ENCODE results near the gene ZNF705A.
"Not testable (repeated sequence)": the region's sequence is repeated elsewhere in the genome, so short reads cannot be mapped to it uniquely, and the experiment has no call there.

ZNF705A gene

DNA sequence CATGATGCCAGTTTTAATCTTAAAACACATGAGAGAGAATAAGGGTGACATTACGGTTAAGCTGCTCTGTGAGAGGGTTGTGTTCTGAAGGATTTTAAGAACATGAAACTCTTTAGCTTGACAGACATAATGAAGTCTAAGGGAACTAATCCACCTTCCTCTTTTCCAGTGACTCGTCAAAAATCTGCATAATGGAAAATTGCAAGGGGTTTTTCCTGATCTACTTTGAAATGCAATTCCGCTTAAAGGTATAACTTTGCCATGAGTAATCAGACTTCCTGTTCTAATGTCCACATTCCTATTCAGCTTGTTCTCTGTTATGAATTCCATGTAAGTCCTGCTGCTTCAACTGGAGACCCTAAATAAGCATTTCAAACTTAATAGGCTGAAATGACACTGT, at the start of gene ZNF705A:
TSS of gene ZNF705A (plus strand) at position 171 of the 400 bp plus-strand sequence. CDS start 15,611 bp downstream, outside the sequence.
- DNase-seq (ENCODE audit: low spot score), result no peak
- in situ Hi-C loops (cut with MboI; ENCODE audit: low sequenced_read_pairs, unreplicated experiment), result no loop called here
- TF ChIP-seq, protein P1, sequence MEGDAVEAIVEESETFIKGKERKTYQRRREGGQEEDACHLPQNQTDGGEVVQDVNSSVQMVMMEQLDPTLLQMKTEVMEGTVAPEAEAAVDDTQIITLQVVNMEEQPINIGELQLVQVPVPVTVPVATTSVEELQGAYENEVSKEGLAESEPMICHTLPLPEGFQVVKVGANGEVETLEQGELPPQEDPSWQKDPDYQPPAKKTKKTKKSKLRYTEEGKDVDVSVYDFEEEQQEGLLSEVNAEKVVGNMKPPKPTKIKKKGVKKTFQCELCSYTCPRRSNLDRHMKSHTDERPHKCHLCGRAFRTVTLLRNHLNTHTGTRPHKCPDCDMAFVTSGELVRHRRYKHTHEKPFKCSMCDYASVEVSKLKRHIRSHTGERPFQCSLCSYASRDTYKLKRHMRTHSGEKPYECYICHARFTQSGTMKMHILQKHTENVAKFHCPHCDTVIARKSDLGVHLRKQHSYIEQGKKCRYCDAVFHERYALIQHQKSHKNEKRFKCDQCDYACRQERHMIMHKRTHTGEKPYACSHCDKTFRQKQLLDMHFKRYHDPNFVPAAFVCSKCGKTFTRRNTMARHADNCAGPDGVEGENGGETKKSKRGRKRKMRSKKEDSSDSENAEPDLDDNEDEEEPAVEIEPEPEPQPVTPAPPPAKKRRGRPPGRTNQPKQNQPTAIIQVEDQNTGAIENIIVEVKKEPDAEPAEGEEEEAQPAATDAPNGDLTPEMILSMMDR (IDR thresholded peaks at IDR 0.05; ENCODE audit: borderline replicate concordance, control extremely low read depth, extremely low read depth, insufficient read depth, missing control alignments), result no peak

DNA sequence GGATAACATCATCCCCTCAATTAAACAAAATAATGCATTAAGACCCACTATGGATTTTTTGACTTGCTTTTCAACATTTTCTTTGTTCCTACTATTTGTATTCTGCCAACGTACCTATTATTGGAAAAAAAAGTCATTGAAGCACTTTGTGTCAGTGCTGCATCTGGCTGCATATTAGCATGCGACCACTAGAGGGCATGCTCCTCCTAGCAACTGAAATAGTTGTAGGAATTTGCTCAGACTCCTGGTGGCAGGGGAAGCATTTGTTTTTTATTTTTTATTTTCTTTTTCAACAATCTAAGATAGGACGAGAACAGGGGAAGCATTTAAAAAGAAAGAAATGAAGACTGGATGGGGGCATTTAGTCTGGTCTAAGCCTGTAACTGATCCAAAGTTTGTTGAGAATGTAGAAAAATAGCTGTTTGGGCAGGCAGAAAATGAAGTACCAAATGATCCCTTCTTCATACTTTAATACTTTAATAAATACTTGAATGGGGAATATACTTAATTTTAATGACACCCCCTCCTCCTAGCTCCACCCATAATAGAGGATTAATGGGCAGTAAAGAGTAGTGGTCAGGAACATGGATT, 47.9 kb upstream of the ZNF705A start:
- TF ChIP-seq, protein P1 (IDR thresholded peaks at IDR 0.05; ENCODE audit: borderline replicate concordance, control extremely low read depth, extremely low read depth, insufficient read depth, missing control alignments), result peak; percentile 87
- in situ Hi-C loops (cut with MboI; ENCODE audit: low sequenced_read_pairs, unreplicated experiment), result no loop called here
- DNase-seq (ENCODE audit: low spot score), result peak; percentile 69

DNA sequence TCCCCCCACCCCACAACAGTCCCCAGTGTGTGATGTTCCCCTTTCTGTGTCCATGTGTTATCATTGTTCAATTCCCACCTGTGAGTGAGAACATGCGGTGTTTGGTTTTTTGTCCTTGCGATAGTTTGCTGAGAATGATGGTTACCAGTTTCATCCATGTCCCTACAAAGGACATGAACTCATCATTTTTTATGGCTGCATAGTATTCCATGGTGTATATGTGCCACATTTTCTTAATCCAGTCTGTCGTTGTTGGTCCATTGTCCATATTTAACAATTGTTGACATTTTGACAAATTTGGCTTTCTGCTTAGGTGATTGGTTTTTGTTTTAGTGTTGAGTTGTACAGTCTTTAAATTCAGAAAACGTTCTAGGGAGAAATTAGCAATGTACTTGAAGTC, 43.7 kb upstream of the ZNF705A start:
- in situ Hi-C loops (cut with MboI; ENCODE audit: low sequenced_read_pairs, unreplicated experiment), result loop anchor here (10.0 kb wide), 1 partner anchor 122 kb away; no protein-coding TSS in a partner anchor
- not testable (repeated sequence) for DNase-seq (ENCODE audit: low spot score)

DNA sequence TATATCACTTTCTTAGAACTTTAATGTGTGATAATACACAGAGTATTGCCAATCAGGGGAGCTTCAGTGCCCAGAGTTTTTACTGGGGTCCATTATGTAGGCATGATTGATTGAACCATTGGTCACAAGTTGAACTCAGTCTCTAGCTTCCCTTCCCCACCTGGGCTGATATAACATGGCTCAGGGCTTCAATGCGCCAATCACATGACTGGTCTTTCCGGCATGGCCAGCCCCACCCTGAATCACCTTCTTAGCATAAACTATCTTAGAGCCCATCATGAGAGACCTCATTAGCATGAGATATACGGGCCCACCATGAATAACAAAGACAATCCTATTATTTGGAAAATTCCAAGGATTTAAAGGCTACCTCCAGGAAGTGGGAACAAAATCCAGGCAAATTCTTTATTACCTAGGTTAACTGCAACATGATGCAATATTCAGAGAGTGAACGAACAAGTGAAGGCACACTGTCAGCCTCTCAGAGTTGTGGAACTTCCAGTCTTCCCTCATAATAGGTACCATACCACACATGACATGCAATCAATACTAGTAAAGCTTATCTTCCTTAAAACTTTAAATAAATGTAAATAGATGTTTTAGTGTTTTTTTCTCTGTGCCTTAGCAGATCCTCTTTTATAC, 36.6 kb upstream of the ZNF705A start:
- in situ Hi-C loops (cut with MboI; ENCODE audit: low sequenced_read_pairs, unreplicated experiment), result no loop called here

DNA sequence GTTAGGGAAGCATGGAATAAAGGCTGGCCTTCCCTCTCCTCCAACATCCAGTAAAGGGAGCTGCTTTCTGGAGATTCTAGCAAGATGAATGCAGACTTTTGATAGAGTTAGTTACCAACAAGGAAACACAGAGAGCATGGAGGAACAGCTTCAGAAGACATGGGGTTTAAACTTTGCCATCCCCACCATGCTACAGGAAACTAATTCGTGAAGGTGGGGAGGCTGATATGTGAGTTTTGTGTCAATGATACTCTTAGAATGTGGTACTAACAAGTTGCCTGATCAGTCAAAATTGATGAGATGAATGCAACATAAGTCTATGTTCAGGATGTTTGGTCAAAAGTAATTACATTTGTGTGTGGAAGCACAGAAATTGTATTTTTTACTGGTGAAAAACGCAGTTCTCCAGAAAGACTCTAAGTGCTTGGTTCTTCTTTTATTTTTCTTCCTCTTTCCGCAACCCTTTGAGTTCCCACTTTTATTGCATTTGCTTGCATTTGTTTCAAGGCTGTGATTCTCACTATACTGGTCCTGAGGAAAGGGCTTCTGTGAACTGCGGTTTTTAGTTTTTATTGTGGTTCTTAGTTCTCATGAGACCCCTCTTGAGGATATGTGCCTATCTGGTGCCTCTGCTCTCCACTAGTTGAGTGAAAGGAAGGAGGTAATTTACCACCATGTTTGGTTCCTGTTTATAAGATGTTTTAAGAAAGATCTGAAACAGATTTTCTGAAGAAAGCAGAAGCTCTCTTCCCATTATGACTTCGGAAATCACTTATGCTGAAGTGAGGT, 33.5 kb upstream of the ZNF705A start, which contains the start of gene CLEC4A:
TSS of gene CLEC4A (plus strand) at position 494 of the 789 bp plus-strand sequence. CDS start at position 756, 262 bp downstream.
- TF ChIP-seq, protein P1 (IDR thresholded peaks at IDR 0.05; ENCODE audit: borderline replicate concordance, control extremely low read depth, extremely low read depth, insufficient read depth, missing control alignments), result no peak

More for the DNA sequence above, 36.6 kb upstream of the ZNF705A start:
- DNase-seq (ENCODE audit: low spot score), result no peak
- TF ChIP-seq, protein P1 (IDR thresholded peaks at IDR 0.05; ENCODE audit: borderline replicate concordance, control extremely low read depth, extremely low read depth, insufficient read depth, missing control alignments), result no peak

DNA sequence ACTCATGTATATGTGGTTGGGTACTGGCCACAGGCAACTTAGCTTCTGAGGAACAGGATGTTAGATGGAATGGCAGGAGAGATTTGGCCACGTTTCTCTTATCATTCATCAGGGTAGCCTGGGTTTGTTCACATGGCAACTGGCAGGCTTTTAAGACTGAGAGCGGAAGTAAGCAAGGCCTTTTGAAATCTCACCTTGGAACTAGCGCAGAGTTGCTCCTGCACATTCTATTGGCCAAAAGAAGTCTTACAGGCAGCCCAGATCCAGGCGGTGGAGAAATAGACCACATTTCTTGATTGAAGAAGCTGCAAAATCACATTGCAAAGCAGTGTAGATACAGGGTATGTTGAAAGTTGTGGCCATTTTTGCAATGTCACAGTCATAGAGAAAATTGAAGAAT, 29.7 kb upstream of the ZNF705A start:
- TF ChIP-seq, protein P1 (IDR thresholded peaks at IDR 0.05; ENCODE audit: borderline replicate concordance, control extremely low read depth, extremely low read depth, insufficient read depth, missing control alignments), result no peak
- no peak for DNase-seq (ENCODE audit: low spot score)
- in situ Hi-C loops (cut with MboI; ENCODE audit: low sequenced_read_pairs, unreplicated experiment), result no loop called here

More for the DNA sequence above, 33.5 kb upstream of the ZNF705A start, which contains the start of gene CLEC4A:
- in situ Hi-C loops (cut with MboI; ENCODE audit: low sequenced_read_pairs, unreplicated experiment), result no loop called here
- peak; percentile 30 for DNase-seq (ENCODE audit: low spot score)

DNA sequence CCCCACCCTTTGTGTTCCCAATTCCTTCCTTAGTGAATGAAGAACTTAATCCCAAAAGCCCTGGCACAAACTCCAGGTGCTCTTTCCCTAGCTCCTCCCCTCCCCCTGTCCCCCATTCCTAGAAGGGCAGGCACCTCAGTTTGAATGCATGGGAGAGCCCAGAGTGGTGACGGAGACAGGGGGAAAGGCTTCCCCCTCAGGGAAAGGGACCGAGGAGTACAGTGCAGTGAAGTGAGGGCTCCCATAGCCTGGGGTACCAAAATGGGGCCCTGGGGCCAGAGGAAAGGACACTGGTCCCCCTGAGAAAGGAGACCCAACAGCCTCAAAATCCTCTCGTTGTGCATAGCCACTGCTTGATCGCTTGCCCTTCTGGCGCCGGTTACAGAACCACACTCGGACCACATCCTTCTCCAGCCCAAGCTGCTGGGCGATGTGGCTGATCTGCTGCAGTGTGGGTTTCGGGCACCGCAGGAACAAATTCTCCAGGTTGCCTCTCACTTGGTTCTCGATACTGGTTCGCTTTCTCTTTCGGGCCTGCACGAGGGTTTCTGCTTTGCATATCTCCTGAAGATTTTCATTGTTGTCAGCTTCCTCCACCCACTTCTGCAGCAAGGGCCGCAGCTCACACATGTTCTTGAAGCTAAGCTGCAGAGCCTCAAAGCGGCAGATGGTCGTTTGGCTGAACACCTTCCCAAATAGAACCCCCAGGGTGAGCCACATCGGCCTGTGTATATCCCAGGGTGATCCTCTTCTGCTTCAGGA, 23.0 kb upstream of the ZNF705A start:
- in situ Hi-C loops (cut with MboI; ENCODE audit: low sequenced_read_pairs, unreplicated experiment); DNase-seq (ENCODE audit: low spot score): not testable (repeated sequence)

DNA sequence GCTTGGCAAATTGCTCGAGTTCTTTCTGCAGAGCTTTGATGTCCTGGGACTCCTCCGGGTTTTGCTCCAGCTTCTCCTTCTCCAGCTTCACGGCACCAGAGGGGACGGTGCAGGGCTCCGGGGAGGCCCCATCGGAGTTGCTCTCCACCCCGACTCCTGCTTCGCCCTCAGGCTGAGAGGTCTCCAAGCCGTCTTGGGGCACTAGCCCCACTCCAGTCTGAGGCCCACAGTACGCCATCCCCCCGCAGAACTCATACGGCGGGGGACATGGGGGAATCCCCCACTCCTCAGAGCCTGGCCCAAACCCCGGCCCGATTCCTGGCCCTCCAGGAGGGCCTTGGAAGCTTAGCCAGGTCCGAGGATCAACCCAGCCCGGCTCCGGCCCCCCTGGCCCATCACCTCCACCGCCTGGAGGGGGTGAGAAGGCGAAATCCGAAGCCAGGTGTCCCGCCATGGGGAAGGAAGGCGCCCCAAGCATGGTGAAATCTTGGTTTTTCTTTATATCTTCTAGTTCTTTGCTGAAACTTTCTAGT, 22.4 kb upstream of the ZNF705A start:
- DNase-seq (ENCODE audit: low spot score); in situ Hi-C loops (cut with MboI; ENCODE audit: low sequenced_read_pairs, unreplicated experiment): not testable (repeated sequence)

DNA sequence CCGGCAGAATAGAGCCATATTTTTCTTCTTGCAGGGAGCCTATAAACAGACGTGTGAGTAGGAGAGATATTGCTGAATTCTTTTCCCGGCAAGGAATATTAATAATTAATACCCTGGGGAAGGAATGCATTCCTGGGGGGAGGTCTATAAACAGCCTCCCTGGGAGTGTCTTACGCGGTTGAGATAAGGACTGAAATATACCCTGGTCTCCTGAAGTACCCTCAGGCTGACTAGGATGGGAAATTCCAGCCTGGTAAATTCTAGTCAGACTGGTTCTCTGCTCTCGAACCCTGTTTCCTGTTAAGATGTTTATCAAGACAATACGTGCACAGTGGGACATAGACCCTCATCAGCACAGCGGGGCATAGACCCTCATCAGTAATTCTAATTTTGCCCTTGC, 15.2 kb upstream of the ZNF705A start:
- DNase-seq (ENCODE audit: low spot score); in situ Hi-C loops (cut with MboI; ENCODE audit: low sequenced_read_pairs, unreplicated experiment): not testable (repeated sequence)
